Measurements from ENCODE around the gene PAPPA2.

The PAPPA2 gene

GRCh38 chr1:176522310-176522845, 59.4 kb downstream of the PAPPA2 start:
- no peak for DNase-seq
- no peaks in the 10 kb centered on the region for H3F3A ChIP-seq (ENCODE audit: insufficient read depth, low read length)
- no peak overlapping the region for H3K27ac ChIP-seq (ENCODE audit: low read length)
- H4K20me1 ChIP-seq (ENCODE audit: insufficient read depth, low read length): no peaks in the 10 kb centered on the region
- no peak overlapping the region for H3K9ac ChIP-seq (ENCODE audit: low read length)
- H3K4me1 ChIP-seq (ENCODE audit: low read length): no peaks in the 10 kb centered on the region
- no peaks in the 10 kb centered on the region for H3K9me2 ChIP-seq (replicated peaks; ENCODE audit: insufficient read depth, low read length)
- no peaks in the 10 kb centered on the region for H3K36me3 ChIP-seq (replicated peaks; ENCODE audit: insufficient read depth, low read length)
- H3K4me3 ChIP-seq (ENCODE audit: low read length): no peak overlapping the region
- H3K9me3 ChIP-seq (replicated peaks; ENCODE audit: insufficient read depth, low read length): no peaks in the 10 kb centered on the region
- no peak overlapping the region for H2AFZ ChIP-seq (ENCODE audit: low read length)
- no peaks in the 10 kb centered on the region for H3K79me2 ChIP-seq (ENCODE audit: low read length)
- TF ChIP-seq EZH2phosphoT487 (IDR thresholded peaks at IDR 0.05; ENCODE audit: low read length) (no peak), EZH2 (optimal IDR thresholded peaks at IDR 0.05; ENCODE audit: low read depth, low read length) (no peak), CTCF (IDR thresholded peaks at IDR 0.05; ENCODE audit: low read length) (no peak)
- H3K27me3 ChIP-seq (replicated peaks; ENCODE audit: insufficient read depth, low read length): no peaks in the 10 kb centered on the region
- H3K4me2 ChIP-seq (ENCODE audit: low read depth, low read length): no peak overlapping the region

- TF ChIP-seq EZH2 (optimal IDR thresholded peaks at IDR 0.05; ENCODE audit: low read depth, low read length) (no peak), CTCF (IDR thresholded peaks at IDR 0.05; ENCODE audit: low read length) (no peak), EZH2phosphoT487 (IDR thresholded peaks at IDR 0.05; ENCODE audit: low read length) (no peak)
- no peaks in the 10 kb centered on the region for H3K9me2 ChIP-seq (replicated peaks; ENCODE audit: insufficient read depth, low read length)
- no peaks in the 10 kb centered on the region for H4K20me1 ChIP-seq (ENCODE audit: insufficient read depth, low read length)
- H3K27ac ChIP-seq (ENCODE audit: low read length): no peak overlapping the region
- H3F3A ChIP-seq (ENCODE audit: insufficient read depth, low read length): no peaks in the 10 kb centered on the region
- H3K4me2 ChIP-seq (ENCODE audit: low read depth, low read length): no peak overlapping the region
- H2AFZ ChIP-seq (ENCODE audit: low read length): no peak overlapping the region
- no peaks in the 10 kb centered on the region for H3K36me3 ChIP-seq (replicated peaks; ENCODE audit: insufficient read depth, low read length)
- no peaks in the 10 kb centered on the region for H3K4me1 ChIP-seq (ENCODE audit: low read length)
- no peak overlapping the region for H3K4me3 ChIP-seq (ENCODE audit: low read length)
- H3K9ac ChIP-seq (ENCODE audit: low read length): no peak overlapping the region
- H3K27me3 ChIP-seq (replicated peaks; ENCODE audit: insufficient read depth, low read length): no peaks in the 10 kb centered on the region
- H3K79me2 ChIP-seq (ENCODE audit: low read length): no peaks in the 10 kb centered on the region
- H3K9me3 ChIP-seq (replicated peaks; ENCODE audit: insufficient read depth, low read length): no peaks in the 10 kb centered on the region
- DNase-seq: no peak
Measured at GRCh38 chr1:176529395-176530090, 66.6 kb downstream of the PAPPA2 start.

GRCh38 chr1:176531036-176531435, 68.1 kb downstream of the PAPPA2 start:
- Histone ChIP-seq H3F3A (ENCODE audit: insufficient read depth, low read length) (no peaks in the 10 kb centered on the region), H3K27ac (ENCODE audit: low read length) (no peak overlapping the region), H3K4me3 (ENCODE audit: low read length) (no peak overlapping the region), H3K4me1 (ENCODE audit: low read length) (no peaks in the 10 kb centered on the region), H3K9me3 (replicated peaks; ENCODE audit: insufficient read depth, low read length) (no peaks in the 10 kb centered on the region), H3K79me2 (ENCODE audit: low read length) (no peaks in the 10 kb centered on the region), H3K9ac (ENCODE audit: low read length) (no peak overlapping the region), H3K4me2 (ENCODE audit: low read depth, low read length) (no peak overlapping the region), H3K9me2 (replicated peaks; ENCODE audit: insufficient read depth, low read length) (no peaks in the 10 kb centered on the region), H3K36me3 (replicated peaks; ENCODE audit: insufficient read depth, low read length) (no peaks in the 10 kb centered on the region), H3K27me3 (replicated peaks; ENCODE audit: insufficient read depth, low read length) (no peaks in the 10 kb centered on the region), H2AFZ (ENCODE audit: low read length) (no peak overlapping the region), H4K20me1 (ENCODE audit: insufficient read depth, low read length) (no peaks in the 10 kb centered on the region)
- DNase-seq: no peak
- no peak for TF ChIP-seq EZH2 (optimal IDR thresholded peaks at IDR 0.05; ENCODE audit: low read depth, low read length)
- TF ChIP-seq EZH2phosphoT487 (IDR thresholded peaks at IDR 0.05; ENCODE audit: low read length): no peak
- no peak for TF ChIP-seq CTCF (IDR thresholded peaks at IDR 0.05; ENCODE audit: low read length)

All from MM.1S (cell line).